ENCODE data around the gene BCKDK.

BCKDK gene

GRCh38 chr16:31108035-31108793 is at the start of gene BCKDK:
Gene BCKDK (plus strand): TSS chr16:31108386. CDS start chr16:31109224, 838 bp downstream.
- DNase-seq, result no peak

- DNase-seq, result no peak
Observed at GRCh38 chr16:31061126-31061812, 46.9 kb upstream of the BCKDK start.

GRCh38 chr16:31061813-31062440 is 46.3 kb upstream of the BCKDK start:
- DNase-seq, result no peak

- DNase-seq, result no peak
Observed at GRCh38 chr16:31063495-31063842, 44.7 kb upstream of the BCKDK start.

- DNase-seq, result no peak
Observed at GRCh38 chr16:31063843-31064611, 44.2 kb upstream of the BCKDK start.

GRCh38 chr16:31064882-31065461 is 43.2 kb upstream of the BCKDK start:
- no peak for DNase-seq

- DNase-seq, result no peak
Observed at GRCh38 chr16:31067342-31067741, 40.8 kb upstream of the BCKDK start.

GRCh38 chr16:31071861-31072260 is 36.3 kb upstream of the BCKDK start:
- DNase-seq, result peak; percentile 60

- no peak for DNase-seq
Observed at GRCh38 chr16:31072540-31073141, 35.5 kb upstream of the BCKDK start.

GRCh38 chr16:31073142-31073969 is 34.8 kb upstream of the BCKDK start:
- DNase-seq, result peak; percentile 40

GRCh38 chr16:31073970-31074813 is 34.0 kb upstream of the BCKDK start, which contains the start of the genes ZNF646 and ZNF668:
Gene ZNF646 (plus strand): TSS chr16:31074422. CDS start chr16:31076325, 1,903 bp downstream.
Gene ZNF668 (minus strand): TSS chr16:31074240. CDS start chr16:31064459, 9,781 bp downstream.
- peak; percentile 93 for DNase-seq

- DNase-seq, result no peak
Observed at GRCh38 chr16:31074814-31075183, 33.4 kb upstream of the BCKDK start.

- no peak for DNase-seq
Observed at GRCh38 chr16:31076319-31076718, 31.9 kb upstream of the BCKDK start.

- no peak for DNase-seq
Observed at GRCh38 chr16:31077024-31077423, 31.2 kb upstream of the BCKDK start.

- DNase-seq, result no peak
Observed at GRCh38 chr16:31077592-31078396, 30.4 kb upstream of the BCKDK start.

GRCh38 chr16:31078597-31079341 is 29.4 kb upstream of the BCKDK start:
- no peak for DNase-seq

- DNase-seq, result no peak
Observed at GRCh38 chr16:31079342-31079944, 28.7 kb upstream of the BCKDK start.

- no peak for DNase-seq
Observed at GRCh38 chr16:31080035-31080629, 28.1 kb upstream of the BCKDK start.

All from NCI-H2029 treated with DMSO at 0.1 percent for 48 hours (cell line).